Activated CD8-positive, alpha-beta memory T cell treated with anti-CD3 and anti-CD28 coated beads for 36 hours (primary cell): Measurements from ENCODE around the gene CAPZB. TPM values are rescaled to one million over a fixed set of nuclear protein-coding genes. Genes with fewer than 3 reads are reported as not detected.

Experiments used
- CTCF ChIA-PET: fragments of 350-600 bp; sonication (Branson Sonifier 250); formaldehyde crosslinking; loops from one replicate; lab custom pipeline; 2021; ENCODE audit warnings: antibody characterized with exemption; lab: Charles Lee
- POLR2A ChIA-PET: fragments of 350-600 bp; sonication (Branson Sonifier 250); formaldehyde crosslinking; loops from one replicate; lab custom pipeline; 2021; ENCODE audit warnings: antibody characterized with exemption; lab: Charles Lee
- total RNA-seq, 2 experiments: library from RNA; stranded (reverse); gene quantifications; one replicate each; pipeline ENCODE4 v1.2.3, GENCODE V29; 2021

The CAPZB gene
- total RNA-seq, 2 experiments from 2014 or later, result 292 to 298 TPM

GRCh38 chr1:19460535-19461219 is 24.7 kb downstream of the CAPZB start:
- CTCF ChIA-PET, result interaction anchor here (1.0 to 1.5 kb wide), 4 partner anchors 8 to 27 kb away, joined by 3 to 4 read pairs (median 4); no protein-coding TSS in a partner anchor
- POLR2A ChIA-PET, result interaction anchor here (0.6 to 1.3 kb wide), 3 partner anchors 12 to 27 kb away, joined by 3 to 4 read pairs (median 3); no protein-coding TSS in a partner anchor

DNA sequence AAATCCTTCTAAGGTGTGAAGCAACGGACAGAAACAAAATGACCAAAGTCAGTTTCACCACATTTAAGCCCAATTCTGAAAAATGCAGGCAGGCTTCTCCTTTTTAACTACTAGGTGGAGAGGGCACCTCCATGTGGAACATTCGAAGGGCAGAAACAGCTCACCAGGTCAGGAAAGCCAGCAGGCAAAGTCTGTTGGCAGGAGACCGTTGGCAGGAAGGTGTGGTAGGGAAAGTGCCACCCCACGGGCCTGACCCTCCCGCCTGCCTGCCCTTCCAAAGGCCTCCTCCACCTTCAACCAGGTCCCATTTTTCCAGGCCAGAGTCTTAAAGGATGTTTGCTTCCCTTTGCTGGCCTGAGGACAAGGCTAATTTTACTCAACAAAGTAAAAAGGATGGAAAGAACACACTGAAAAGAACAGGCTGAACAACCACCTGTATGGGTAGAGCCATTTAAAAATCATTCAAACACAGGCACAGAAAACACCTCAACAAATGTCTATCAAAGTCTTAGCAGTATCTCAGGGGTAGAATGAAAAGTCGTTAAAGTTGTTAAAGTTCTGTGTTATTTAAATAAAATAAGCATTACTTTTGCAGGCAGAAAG is 26.4 kb downstream of the CAPZB start:
- ChIA-PET CTCF (no interaction called here), POLR2A (no interaction called here)

DNA sequence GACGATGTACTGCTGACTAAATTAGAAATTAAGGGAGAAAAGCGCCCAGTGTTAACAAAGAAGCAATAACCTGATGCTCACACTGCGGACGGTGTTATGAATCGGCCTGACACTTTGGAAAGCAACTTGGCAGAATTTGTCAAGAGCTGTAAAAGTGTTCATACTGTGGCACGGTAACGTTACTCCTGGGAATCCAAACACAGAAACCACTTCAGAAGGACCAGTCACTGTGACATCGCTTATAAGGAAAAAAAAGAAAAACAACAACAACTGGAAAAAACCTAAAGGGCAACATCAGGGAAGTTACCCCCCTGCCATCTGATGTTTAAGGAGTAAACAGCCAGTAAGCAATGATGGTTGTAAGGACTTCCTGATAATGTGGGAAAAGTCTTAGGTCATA is 27.7 kb downstream of the CAPZB start:
- POLR2A ChIA-PET, result interaction anchor here (0.9 kb wide), 1 partner anchor 26 kb away, joined by 4 read pairs; no protein-coding TSS in a partner anchor
- CTCF ChIA-PET, result no interaction called here

DNA sequence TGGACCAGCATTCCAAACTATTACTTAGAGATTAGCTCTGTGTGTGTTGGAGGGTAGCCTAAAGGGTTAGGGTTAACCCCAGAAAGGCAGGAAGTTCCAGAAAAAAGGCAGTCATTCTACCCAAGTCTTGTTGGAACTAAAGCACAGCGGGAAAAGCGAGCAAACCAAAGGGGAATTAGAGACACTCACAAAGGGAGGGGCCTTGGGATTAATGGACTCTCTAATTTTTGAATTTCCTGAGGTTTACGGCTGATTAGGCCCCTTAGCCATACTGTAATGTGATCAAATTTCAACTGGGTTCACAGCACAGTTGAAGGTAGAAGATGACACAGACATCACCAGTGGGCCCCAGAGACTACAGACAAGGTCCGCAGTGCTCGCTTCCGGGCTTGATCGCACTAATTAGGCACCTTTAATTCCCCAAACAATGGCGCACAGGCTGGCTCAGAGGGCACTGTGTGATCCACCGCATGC is 28.3 kb downstream of the CAPZB start:
- POLR2A ChIA-PET, result no interaction called here
- CTCF ChIA-PET, result no interaction called here

DNA sequence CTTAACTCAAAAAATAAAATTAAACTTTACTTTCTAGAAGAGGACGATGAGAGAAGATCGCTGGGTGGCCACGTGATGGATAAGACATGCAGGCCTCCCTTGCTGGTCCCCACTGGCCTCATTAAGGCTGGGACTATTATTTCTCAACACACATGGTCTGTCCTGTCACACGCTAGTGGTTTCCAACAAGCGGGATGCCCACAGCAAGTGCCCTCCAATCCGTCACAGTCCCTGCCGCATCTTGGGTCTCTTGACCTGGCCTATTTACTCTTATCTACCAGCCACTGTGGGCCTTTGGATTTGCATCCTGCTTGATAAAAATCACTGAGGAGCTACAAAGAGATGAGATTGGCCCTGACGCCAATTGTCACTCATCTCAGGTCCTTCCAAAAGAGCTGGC is 30.0 kb downstream of the CAPZB start:
- ChIA-PET CTCF (no interaction called here), POLR2A (no interaction called here)

- POLR2A ChIA-PET, result interaction anchor here (0.6 kb wide), 1 partner anchor 9 kb away, joined by 3 read pairs; no protein-coding TSS in a partner anchor
- CTCF ChIA-PET, result interaction anchor here (1.4 kb wide), 1 partner anchor 17 kb away, joined by 3 read pairs; no protein-coding TSS in a partner anchor
These were observed 30.8 kb downstream of the CAPZB start for GRCh38 chr1:19454265-19455146.

GRCh38 chr1:19453741-19454201 is 31.6 kb downstream of the CAPZB start:
- POLR2A ChIA-PET, result interaction anchor here (0.6 kb wide), 1 partner anchor 10 kb away, joined by 3 read pairs; no protein-coding TSS in a partner anchor
- CTCF ChIA-PET, result interaction anchor here (1.4 kb wide), 1 partner anchor 16 kb away, joined by 3 read pairs; no protein-coding TSS in a partner anchor

- CTCF ChIA-PET, result interaction anchor here (1.2 to 1.4 kb wide), 2 partner anchors 9 to 14 kb away, joined by 3 to 4 read pairs; no protein-coding TSS in a partner anchor
- POLR2A ChIA-PET, result interaction anchor here (0.7 kb wide), 1 partner anchor 345 kb away, joined by 3 read pairs; no protein-coding TSS in a partner anchor
These were observed 33.1 kb downstream of the CAPZB start for GRCh38 chr1:19452221-19452663.

DNA sequence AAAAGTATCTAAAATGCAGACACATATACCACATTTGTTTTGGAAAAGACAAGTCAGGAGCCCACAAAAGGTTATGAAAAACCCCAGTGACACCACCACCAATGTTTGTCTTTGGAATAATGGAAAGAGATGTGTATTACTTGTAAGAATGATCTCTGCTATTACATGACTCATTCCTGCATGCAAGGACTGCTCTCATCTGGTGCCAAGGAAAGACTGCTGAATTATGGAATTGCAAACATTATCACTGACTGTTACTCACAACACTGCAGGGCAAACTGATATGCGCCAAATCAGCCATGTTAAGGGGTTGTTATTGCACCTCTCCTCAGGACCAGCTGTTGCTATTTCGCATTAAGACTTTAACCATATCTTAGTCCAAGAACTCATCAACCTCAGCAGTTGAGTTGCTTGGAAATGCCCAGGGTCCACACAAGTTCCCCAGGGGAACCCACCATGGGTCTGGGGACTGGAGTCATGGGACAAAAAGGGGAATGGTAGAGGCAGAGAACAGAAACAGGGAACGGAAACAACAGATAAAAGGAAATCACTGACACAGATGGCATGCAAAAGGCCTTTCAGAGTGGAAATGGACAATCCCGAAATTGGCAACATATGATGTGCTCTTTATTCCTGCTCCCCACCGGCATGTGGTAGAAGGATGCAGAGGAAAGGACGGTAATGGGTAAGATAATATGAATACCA is 34.4 kb downstream of the CAPZB start:
- POLR2A ChIA-PET, result no interaction called here

GRCh38 chr1:19449454-19450228 is 35.7 kb downstream of the CAPZB start:
- ChIA-PET POLR2A (interaction anchor here (1.8 kb wide), 1 partner anchor 11 kb away, joined by 4 read pairs; no protein-coding TSS in a partner anchor), CTCF (interaction anchor here (0.7 to 1.4 kb wide), 2 partner anchors 61 to 132 kb away, joined by 3 read pairs; no protein-coding TSS in a partner anchor)

More for the DNA sequence above, 34.4 kb downstream of the CAPZB start:
- CTCF ChIA-PET, result interaction anchor here (1.4 kb wide), 1 partner anchor 13 kb away, joined by 4 read pairs; no protein-coding TSS in a partner anchor

DNA sequence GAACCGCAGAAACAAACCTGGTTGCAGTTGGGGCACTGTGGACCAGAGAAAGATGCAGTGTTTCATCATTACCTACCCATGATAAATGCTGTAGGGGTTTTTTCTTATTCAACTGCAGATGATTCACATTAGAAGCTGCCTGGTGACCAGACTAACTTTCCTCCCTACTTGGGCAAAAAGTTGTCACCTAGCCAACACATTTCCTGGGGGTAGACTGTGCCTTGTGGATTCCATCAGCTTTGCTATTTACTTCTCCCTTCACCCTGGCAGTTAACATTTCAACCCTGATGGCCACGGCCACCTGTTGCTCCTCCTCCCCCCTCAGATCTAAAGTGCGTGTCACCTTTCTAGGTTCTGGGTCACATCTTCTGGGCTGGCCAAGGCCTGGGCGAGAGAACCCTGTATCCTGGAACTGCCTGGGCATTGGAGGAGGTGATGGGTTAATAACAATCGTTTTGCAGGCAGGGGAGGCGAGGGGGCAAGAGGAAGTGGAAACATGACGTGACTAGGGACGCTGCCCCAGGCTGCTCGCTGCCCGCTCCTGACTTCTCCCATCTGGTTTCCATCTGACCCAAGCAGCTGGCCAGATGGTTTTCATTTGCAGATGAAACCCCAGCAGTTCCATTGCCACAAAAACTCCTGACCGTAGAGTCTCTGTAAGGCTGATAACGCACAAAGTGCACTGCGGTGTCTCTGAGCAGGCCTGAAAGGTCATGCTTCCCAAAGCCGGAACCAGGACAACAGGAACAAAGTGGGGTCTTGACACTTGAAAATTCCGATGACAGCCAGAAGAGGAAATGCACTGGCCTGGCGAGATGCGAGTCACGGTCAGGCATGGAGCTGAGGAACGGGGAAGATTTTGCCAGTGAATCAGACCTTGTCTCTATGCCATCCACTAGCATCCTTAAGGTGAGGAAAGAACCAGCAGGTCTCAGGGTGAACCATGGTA is 36.6 kb downstream of the CAPZB start:
- POLR2A ChIA-PET, result interaction anchor here (1.2 to 1.8 kb wide), 2 partner anchors 12 to 28 kb away, joined by 3 to 4 read pairs; no protein-coding TSS in a partner anchor

GRCh38 chr1:19447550-19447949 is 37.8 kb downstream of the CAPZB start:
- ChIA-PET CTCF (interaction anchor here (1.3 kb wide), 1 partner anchor 10 kb away, joined by 7 read pairs; no protein-coding TSS in a partner anchor), POLR2A (interaction anchor here (1.2 to 1.8 kb wide), 2 partner anchors 13 to 29 kb away, joined by 3 to 4 read pairs; no protein-coding TSS in a partner anchor)

More for the DNA sequence above, 36.6 kb downstream of the CAPZB start:
- CTCF ChIA-PET, result interaction anchor here (0.7 to 1.4 kb wide), 6 partner anchors 11 to 133 kb away, joined by 3 to 7 read pairs (median 3); no protein-coding TSS in a partner anchor

- ChIA-PET POLR2A (no interaction called here), CTCF (interaction anchor here (1.1 kb wide), 1 partner anchor 9 kb away, joined by 5 read pairs; no protein-coding TSS in a partner anchor)
These were observed 39.7 kb downstream of the CAPZB start for GRCh38 chr1:19445417-19446342.

GRCh38 chr1:19444296-19445021 is 40.9 kb downstream of the CAPZB start:
- ChIA-PET CTCF (no interaction called here), POLR2A (no interaction called here)
